Tibial nerve (tissue), 4 donors: ENCODE results near the gene NT5DC2. TPM values are rescaled to one million over a fixed set of nuclear protein-coding genes. Genes with fewer than 3 reads are reported as not detected.

ENCODE experiments used
- DNase-seq, 2 donors: peaks; one replicate each; pipeline ENCODE4 v3.0.0-alpha.2; 2019; ENCODE audit warnings: low spot score in 2 of 2
- H3K27ac ChIP-seq, 4 donors: fragments of 200-600 bp; sonication (generic) in 3 of 4; one replicate each; pipeline ENCODE4 v1.5.1; 2017 to 2019; ENCODE audit warnings: mild to moderate bottlenecking in 1 of 4
- H3K27me3 ChIP-seq, 2 donors: fragments of 200-600 bp; sonication (generic) in 1 of 2; one replicate each; pipeline versions ENCODE4 v1.5.1 to v1.6.0; 2017 to 2019
- H3K36me3 ChIP-seq, 3 donors: fragments of 200-600 bp; sonication (generic); one replicate each; pipeline ENCODE4 v1.5.1; 2018 to 2019
- H3K4me1 ChIP-seq, 4 donors: fragments of 200-600 bp; sonication (generic) in 3 of 4; one replicate each; pipeline ENCODE4 v1.5.1; 2017 to 2019
- H3K4me3 ChIP-seq, 4 donors: fragments of 200-600 bp; sonication (generic) in 3 of 4; one replicate each; pipeline ENCODE4 v1.5.1; 2017 to 2019; ENCODE audit warnings: mild to moderate bottlenecking in 1 of 4, moderate library complexity in 1 of 4
- H3K9me3 ChIP-seq, 4 donors: fragments of 200-600 bp; sonication (generic) in 3 of 4; one replicate each; pipeline ENCODE4 v1.5.1; 2017 to 2019
- CTCF ChIP-seq, 5 experiments: fragments of 200-600 bp in 3 of 5; fragments of 450-650 bp in 2 of 5; sonication (generic) in 3 of 5; IDR thresholded peaks; one replicate each; pipeline ENCODE4 v1.5.1; 2016 to 2019; ENCODE audit warnings: antibody characterized with exemption in 5 of 5, mild to moderate bottlenecking in 3 of 5, moderate library complexity in 2 of 5
- EP300 ChIP-seq, 2 donors: sonication (generic); formaldehyde crosslinking; IDR thresholded peaks; one replicate each; pipeline ENCODE4 v1.6.1; 2017; ENCODE audit warnings: antibody characterized with exemption in 2 of 2, mild to moderate bottlenecking in 1 of 2
- POLR2A ChIP-seq, 2 donors: fragments of 450-650 bp; IDR thresholded peaks; one replicate each; pipeline ENCODE4 v1.6.1; 2017; ENCODE audit warnings: antibody characterized with exemption in 2 of 2, mild to moderate bottlenecking in 2 of 2, moderate library complexity in 2 of 2
- WGBS, 2 donors: methylation state at CpG; one replicate each; pipeline ENCODE4 v1.1.5; 2018; 5-methylcytosine and 5-hydroxymethylcytosine counted together
- small RNA-seq: library from RNA; depleted of rRNA; stranded (forward); fragments of <200 nt; gene quantifications from one replicate; pipeline ENCODE3, GENCODE V24; 2016
- total RNA-seq, 4 donors: library from RNA; depleted of rRNA; stranded (reverse); fragments of >200 nt; gene quantifications; one replicate each; pipeline ENCODE4 v1.1.0, GENCODE V29; 2016

NT5DC2 gene
- total RNA-seq, 4 donors from 2014 or later, result 71.1 to 133 (median 94.2) TPM

GRCh38 chr3:52479877-52480575 lies 53.6 kb downstream of the NT5DC2 start:
- no peak for TF ChIP-seq EP300 (IDR thresholded peaks at IDR 0.05)
- DNase-seq, result no peak
- Histone ChIP-seq H3K36me3 (peaks cover 0 to 85% (median 24%) of the 10 kb centered on the region in 3 donors), H3K9me3 (no peaks in the 10 kb centered on the region), H3K4me1 (peaks cover 0 to 66% (median 31%) of the 10 kb centered on the region in 4 donors), H3K4me3 (no peak overlapping the region), H3K27ac (peak overlapping the region in 3 of 4 donors; percentile 25 to 83 (median 78)), H3K27me3 (no peaks in the 10 kb centered on the region)
- WGBS, 2 donors, result 72 to 78% methylated on average over 14 to 16 of the region's 16 CpGs

GRCh38 chr3:52479037-52479876 lies 54.4 kb downstream of the NT5DC2 start:
- no peaks in the 10 kb centered on the region for H3K27me3 ChIP-seq
- no peak for DNase-seq
- H3K4me3 ChIP-seq, result no peak overlapping the region
- peak overlapping the region in 3 of 4 donors; percentile 25 to 83 (median 78) for H3K27ac ChIP-seq
- H3K9me3 ChIP-seq, result no peaks in the 10 kb centered on the region
- TF ChIP-seq CTCF (IDR thresholded peaks at IDR 0.05) (no peak), EP300 (IDR thresholded peaks at IDR 0.05) (no peak), POLR2A (IDR thresholded peaks at IDR 0.05) (no peak)
- 91 to 95% methylated on average over 7 of the region's 7 CpGs for WGBS, 2 donors
- peaks cover 0 to 93% (median 24%) of the 10 kb centered on the region in 3 donors for H3K36me3 ChIP-seq
- H3K4me1 ChIP-seq, result peaks cover 0 to 58% (median 23%) of the 10 kb centered on the region in 4 donors

GRCh38 chr3:52477796-52478095 lies 55.9 kb downstream of the NT5DC2 start:
- TF ChIP-seq POLR2A (IDR thresholded peaks at IDR 0.05) (no peak), EP300 (IDR thresholded peaks at IDR 0.05) (no peak), CTCF (IDR thresholded peaks at IDR 0.05) (no peak)
- DNase-seq, result no peak
- H3K4me1 ChIP-seq, result peaks cover 0 to 54% (median 17%) of the 10 kb centered on the region in 4 donors
- H3K36me3 ChIP-seq, result peaks cover 0 to 100% (median 24%) of the 10 kb centered on the region in 3 donors
- 61 to 95% methylated on average over 3 to 6 of the region's 6 CpGs for WGBS, 2 donors
- H3K27ac ChIP-seq, result peak overlapping the region in 1 of 4 donors; percentile 13
- H3K27me3 ChIP-seq, result no peaks in the 10 kb centered on the region
- no peak overlapping the region for H3K4me3 ChIP-seq
- no peaks in the 10 kb centered on the region for H3K9me3 ChIP-seq

GRCh38 chr3:52477076-52477795 lies 56.4 kb downstream of the NT5DC2 start:
- H3K4me3 ChIP-seq, result no peak overlapping the region
- TF ChIP-seq EP300 (IDR thresholded peaks at IDR 0.05) (no peak), POLR2A (IDR thresholded peaks at IDR 0.05) (no peak), CTCF (IDR thresholded peaks at IDR 0.05) (no peak)
- DNase-seq, result no peak
- H3K27ac ChIP-seq, result peak overlapping the region in 1 of 4 donors; percentile 13
- H3K36me3 ChIP-seq, result peaks cover 0 to 100% (median 24%) of the 10 kb centered on the region in 3 donors
- peaks cover 0 to 54% (median 17%) of the 10 kb centered on the region in 4 donors for H3K4me1 ChIP-seq
- 86 to 87% methylated on average over 16 of the region's 16 CpGs for WGBS, 2 donors
- H3K27me3 ChIP-seq, result no peaks in the 10 kb centered on the region
- no peaks in the 10 kb centered on the region for H3K9me3 ChIP-seq

Small RNAs within 50 kb of the gene (small RNA-seq; reads per million reads assigned to genes)
- gene RNU6-856P (not detected), gene RNU6ATAC16P (not detected)

Other genes with a start within 250 kb of the NT5DC2 start
- 10 to 100 TPM in 3 of 4 donors, 1 to 10 TPM in 1; 5.4 to 27.1 (median 19.9) TPM for gene GLYCTK, start 246.0 kb downstream of the NT5DC2 start, total RNA-seq
- gene DNAH1, start 217.5 kb downstream of the NT5DC2 start, total RNA-seq, result 10 to 100 TPM; 12.0 to 26.1 (median 15.5) TPM
- gene BAP1, start 123.8 kb downstream of the NT5DC2 start, total RNA-seq, result 10 to 100 TPM; 39.1 to 77.7 (median 64.5) TPM
- gene PHF7, start 123.2 kb downstream of the NT5DC2 start, total RNA-seq, result 10 to 100 TPM in 2 of 4 donors, 1 to 10 TPM in 2; 7.2 to 23.5 (median 12.1) TPM
- gene SEMA3G, start 88.8 kb downstream of the NT5DC2 start, total RNA-seq, result 10 to 100 TPM; 11.5 to 67.5 (median 32.7) TPM
- gene TNNC1, start 79.8 kb downstream of the NT5DC2 start, total RNA-seq, result 100 to 1,000 TPM; 235 to 624 (median 535) TPM
- 100 to 1,000 TPM; 192 to 305 (median 232) TPM for gene NISCH, start 78.3 kb downstream of the NT5DC2 start, total RNA-seq
- 100 to 1,000 TPM; 167 to 527 (median 264) TPM for gene STAB1, start 38.5 kb downstream of the NT5DC2 start, total RNA-seq
- 10 to 100 TPM in 2 of 4 donors, 1 to 10 TPM in 2; 1.2 to 23.9 (median 9.5) TPM for gene UQCC5, start 2.7 kb upstream of the NT5DC2 start, total RNA-seq
- gene PBRM1, start 152.1 kb upstream of the NT5DC2 start, total RNA-seq, result 100 to 1,000 TPM in 3 of 4 donors, 10 to 100 TPM in 1; 87.0 to 123 (median 114) TPM
- 10 to 100 TPM; 44.8 to 57.5 (median 52.6) TPM for gene GNL3, start 152.2 kb upstream of the NT5DC2 start, total RNA-seq
- gene GLT8D1, start 171.9 kb upstream of the NT5DC2 start, total RNA-seq, result 100 to 1,000 TPM in 1 of 4 donors, 10 to 100 TPM in 3; 44.7 to 109 (median 94.9) TPM
- 100 to 1,000 TPM in 1 of 4 donors, 10 to 100 TPM in 3; 58.8 to 123 (median 77.4) TPM for gene SPCS1, start 172.2 kb upstream of the NT5DC2 start, total RNA-seq
- gene NEK4, start 237.1 kb upstream of the NT5DC2 start, total RNA-seq, result 10 to 100 TPM; 19.2 to 26.7 (median 20.5) TPM
- 1 to 10 TPM in 1 of 4 donors, not detected in 3; 4.1 TPM for gene ITIH1, start 243.7 kb upstream of the NT5DC2 start, total RNA-seq